HepG2 (cell line): ENCODE data around the gene ZBTB14. TPM values are rescaled to one million over a fixed set of nuclear protein-coding genes. Genes with fewer than 3 reads are reported as not detected.

Source experiments
- ATAC-seq: fragments of 200-7000 bp; cut with Tn5 transposase; 3 replicates; pipeline ENCODE4 v1.9.1; 2020; ENCODE audit warnings: mild to moderate bottlenecking, moderate library complexity
- BruUV-seq: library from RNA; stranded (reverse); fragments of 400-500 nt; replicated peaks from 2 replicates; lab custom pipeline; 2021; lab: Mats Ljungman, UMichigan
- CTCF ChIA-PET: fragments of 300-600 bp; formaldehyde crosslinking; extraction: SDS; loops from one replicate; lab custom pipeline; 2021; ENCODE audit warnings: low total read pairs, inconsistent platforms, low intra/inter-chr PET ratio; lab: Yijun Ruan, JAX
- POLR2A ChIA-PET: fragments of 350-600 bp; sonication (Branson Sonifier 250); formaldehyde crosslinking; loops from one replicate; lab custom pipeline; 2020; ENCODE audit warnings: antibody characterized with exemption, inconsistent platforms; lab: Yijun Ruan, JAX
- DNase-seq: peaks from one replicate; pipeline ENCODE4 v3.0.0-alpha.2; 2015; ENCODE audit warnings: low spot score
- FAIRE-seq: peaks from 3 replicates; lab custom pipeline; 2011; peaks lifted over from hg19 to GRCh38; lab: Jason Lieb, UNC
- H2AFZ ChIP-seq: one replicate; pipeline ENCODE4 v1.6.1; 2011; ENCODE audit warnings: low read length, inconsistent platforms
- H3K27ac ChIP-seq: fragments of 300-600 bp; 3 replicates; pipeline ENCODE4 v1.8.0; 2011; ENCODE audit warnings: mixed run types, mild to moderate bottlenecking, mixed read lengths, low read length, inconsistent platforms; ENCODE audit not compliant: insufficient read depth; ENCODE audit errors: extremely low read length
- H3K27me3 ChIP-seq, 2 experiments: fragments of 200-600 bp in 1 of 2; 2 replicates in 1 of 2; 3 replicates in 1 of 2; pipeline versions ENCODE4 v1.6.0 to v1.8.0; 2011; ENCODE audit warnings: low read length in 2 of 2, mild to moderate bottlenecking in 2 of 2, moderate library complexity in 2 of 2, inconsistent platforms in 1 of 2; ENCODE audit not compliant: insufficient read depth in 2 of 2, control insufficient read depth in 1 of 2
- H3K36me3 ChIP-seq, 2 experiments: fragments of 200-600 bp in 1 of 2; replicated peaks in 1 of 2; 2 replicates in 1 of 2; 3 replicates in 1 of 2; pipeline versions ENCODE4 v1.5.1 to v1.8.0; 2011; ENCODE audit warnings: low read length in 2 of 2, inconsistent platforms in 1 of 2; ENCODE audit not compliant: insufficient read depth in 2 of 2, control insufficient read depth in 1 of 2
- H3K4me1 ChIP-seq: 2 replicates; pipeline ENCODE4 v1.5.1; 2012; ENCODE audit warnings: low read length, inconsistent platforms; ENCODE audit not compliant: insufficient read depth
- H3K4me2 ChIP-seq: 2 replicates; pipeline ENCODE4 v1.6.0; 2011; ENCODE audit warnings: low read depth, low read length, inconsistent platforms
- H3K4me3 ChIP-seq, 3 experiments: fragments of 200-600 bp in 1 of 3; sonication (generic), shearing (Covaris generic) in 1 of 3; replicated peaks in 1 of 3; 2 replicates each; pipeline ENCODE4 v1.5.1; 2011 to 2016; ENCODE audit warnings: low read length in 3 of 3, inconsistent platforms in 2 of 3, low read depth in 2 of 3, mild to moderate bottlenecking in 2 of 3, control low read depth in 1 of 3, mixed read lengths in 1 of 3; ENCODE audit not compliant: insufficient read depth in 1 of 3
- H3K79me2 ChIP-seq: one replicate; pipeline ENCODE4 v1.6.1; 2011; ENCODE audit warnings: low read length, inconsistent platforms; ENCODE audit not compliant: insufficient read depth
- H3K9ac ChIP-seq: 2 replicates; pipeline ENCODE4 v1.6.0; 2011; ENCODE audit warnings: mild to moderate bottlenecking, low read depth, low read length, inconsistent platforms; ENCODE audit not compliant: insufficient read depth
- H3K9me3 ChIP-seq: 2 replicates; pipeline ENCODE4 v1.5.1; 2012; ENCODE audit warnings: mild to moderate bottlenecking, low read length
- H4K20me1 ChIP-seq: 2 replicates; pipeline ENCODE4 v1.6.0; 2011; ENCODE audit warnings: inconsistent platforms, mild to moderate bottlenecking, low read length, moderate library complexity; ENCODE audit not compliant: insufficient read depth
- CAMTA2 ChIP-seq: sonication (generic); formaldehyde crosslinking; IDR thresholded peaks from 2 replicates; pipeline ENCODE4 v1.4.0; 2020; ENCODE audit warnings: mild to moderate bottlenecking, missing genetic modification reagents, borderline replicate concordance
- CEBPB ChIP-seq: IDR thresholded peaks from 2 replicates; pipeline ENCODE4 v1.6.1; 2011; ENCODE audit warnings: low read depth, low read length, improper control_type of control experiment, borderline replicate concordance
- FOSL2 ChIP-seq: sonication (generic); formaldehyde crosslinking; IDR thresholded peaks from 2 replicates; pipeline ENCODE4 v1.4.0; 2020; ENCODE audit warnings: missing genetic modification reagents
- MEIS1 ChIP-seq: sonication (generic); formaldehyde crosslinking; IDR thresholded peaks from 2 replicates; pipeline ENCODE4 v1.9.0; 2021; ENCODE audit warnings: mild to moderate bottlenecking, missing genetic modification reagents, moderate library complexity, borderline replicate concordance
- POLR2AphosphoS2 ChIP-seq: IDR thresholded peaks from 2 replicates; pipeline ENCODE4 v1.6.1; 2011; ENCODE audit warnings: low read depth, low read length, improper control_type of control experiment
- SCMH1 ChIP-seq: sonication (generic); formaldehyde crosslinking; IDR thresholded peaks from 2 replicates; pipeline ENCODE4 v1.9.0; 2021; ENCODE audit warnings: missing genetic modification reagents, mild to moderate bottlenecking, borderline replicate concordance
- TCF7 ChIP-seq: sonication (generic); IDR thresholded peaks from 2 replicates; pipeline ENCODE4 v1.6.1; 2016; ENCODE audit warnings: antibody characterized with exemption, low read depth
- ZNF333 ChIP-seq: sonication (generic); formaldehyde crosslinking; IDR thresholded peaks from 2 replicates; pipeline ENCODE4 v1.4.0; 2020; ENCODE audit warnings: mild to moderate bottlenecking, missing genetic modification reagents, borderline replicate concordance
- ZNF562 ChIP-seq: sonication (generic); formaldehyde crosslinking; IDR thresholded peaks from 2 replicates; pipeline ENCODE4 v1.8.0; 2022; ENCODE audit warnings: missing genetic modification reagents, borderline replicate concordance
- WGBS: methylation state at CpG from one replicate; pipeline ENCODE4 v1.1.6; 2017; ENCODE audit warnings: low lambda C conversion rate; 5-methylcytosine and 5-hydroxymethylcytosine counted together
- in situ Hi-C: cut with HindIII; loops from 2 replicates; pipeline ENCODE4 v1.10.0; 2017; ENCODE audit warnings: low pct_unique_long_range_greater_than_20kb; ENCODE audit not compliant: extremely low pct_ligation_motif_present
- intact Hi-C: fragments of 100-400 bp; cut with micrococcal nuclease; formaldehyde crosslinking; loops from one replicate; pipeline ENCODE4 v1.10.0; 2022; ENCODE audit not compliant: unreplicated experiment
- polyA plus RNA-seq, 8 experiments: library from polyadenylated mRNA; depleted of rRNA in 3 of 8; stranded (reverse) in 7 of 8; unstranded in 1 of 8; fragments of >200 nt; fragmentation: Illumina TruSeq in 4 of 8; extraction: Trizol in 4 of 8; gene quantifications; 2 replicates each; pipeline versions ENCODE4 v1.2.1 to v1.2.3, GENCODE V29; 2011 to 2016; ENCODE audit warnings: low read depth in 4 of 8, missing spikeins in 1 of 8, mixed read lengths in 1 of 8; ENCODE audit not compliant: insufficient read depth in 1 of 8
- total RNA-seq, 5 experiments: library from RNA; depleted of rRNA; stranded (reverse); fragments of >200 nt; fragmentation: Illumina TruSeq; extraction: Trizol; gene quantifications; 2 replicates each; pipeline ENCODE4 v1.2.3, GENCODE V29; 2016; ENCODE audit warnings: low read depth in 1 of 5
- TF ChIP-seq, protein P1 (sequence below): sonication (generic); formaldehyde crosslinking; IDR thresholded peaks from 2 replicates; pipeline ENCODE4 v1.4.0; 2020; ENCODE audit warnings: mild to moderate bottlenecking, low read depth, missing genetic modification reagents
- TF ChIP-seq, protein P2 (sequence below): sonication (generic); formaldehyde crosslinking; IDR thresholded peaks from 2 replicates; pipeline ENCODE4 v1.5.1; 2020; ENCODE audit warnings: mild to moderate bottlenecking, moderate library complexity, missing genetic modification reagents
- TF ChIP-seq, protein P3 (sequence below): fragments of 450-650 bp; IDR thresholded peaks from 2 replicates; pipeline ENCODE4 v1.6.1; 2017

The ZBTB14 gene
- total and polyA plus RNA-seq, 2 of the 13 experiments (the other 11 are each of a cell fraction or from before 2014, with no cell fraction given) = 8.0 to 14.4 TPM

DNA sequence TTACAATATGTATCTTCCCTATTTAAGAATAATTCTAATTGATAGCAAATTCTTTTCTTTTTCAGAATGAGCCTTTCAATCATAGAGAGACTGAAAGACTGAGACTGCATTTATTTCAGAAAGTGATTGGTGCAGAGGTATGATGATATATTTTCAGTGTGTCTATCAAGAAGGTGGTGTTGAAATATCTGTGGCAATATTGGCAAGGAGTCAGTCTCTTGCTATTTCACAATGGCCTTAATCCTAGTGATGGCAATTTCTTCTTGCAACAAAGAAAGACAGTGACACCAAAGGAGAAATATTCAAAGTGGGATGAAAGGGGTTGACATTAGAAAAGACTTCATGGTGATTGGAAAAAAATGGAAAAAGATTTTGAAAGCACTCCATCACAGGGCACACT is 21.7 kb upstream of the ZBTB14 start:
- H3K36me3 ChIP-seq = no peaks in the 10 kb centered on the region
- FAIRE-seq = no peak

DNA sequence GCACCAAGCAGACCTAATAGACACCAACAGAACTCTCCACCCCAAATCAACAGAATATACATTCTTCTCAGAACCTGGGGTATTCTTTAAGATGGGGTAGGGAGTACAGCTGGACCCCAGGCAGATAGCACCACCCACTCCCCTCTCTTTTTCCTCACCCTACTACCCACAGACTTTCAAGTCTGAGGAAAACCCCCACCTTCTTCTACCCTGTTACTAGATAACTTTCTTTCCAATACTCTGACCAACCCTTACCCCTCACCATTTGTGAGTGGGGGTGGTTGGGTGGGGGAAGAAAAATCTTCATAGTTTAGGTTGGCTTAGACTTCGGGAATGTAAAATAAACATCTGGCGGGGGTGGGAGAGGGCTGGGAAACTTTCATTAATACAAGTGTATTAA is 20.3 kb upstream of the ZBTB14 start:
- no peak for ATAC-seq
- H3K79me2 ChIP-seq = no peaks in the 10 kb centered on the region
- POLR2A ChIA-PET = no interaction called here
- no peak overlapping the region for H3K4me3 ChIP-seq
- H3K36me3 ChIP-seq = no peaks in the 10 kb centered on the region
- H3K9ac ChIP-seq = no peak overlapping the region
- H4K20me1 ChIP-seq = no peaks in the 10 kb centered on the region
- BruUV-seq = no TSS peak
- H3K4me2 ChIP-seq = no peak overlapping the region
- H3K27me3 ChIP-seq = peaks cover 0 to 3% of the 10 kb centered on the region in 2 experiments; a peak in 1 of 5 replicates
- H2AFZ ChIP-seq = no peak overlapping the region
- H3K4me1 ChIP-seq = peaks cover 24% of the 10 kb centered on the region
- FAIRE-seq = no peak
- WGBS = 8% methylated on average over 2 of the region's 2 CpGs
- no peaks in the 10 kb centered on the region for H3K9me3 ChIP-seq
- no peak for DNase-seq
- intact Hi-C loops (no loop called here), in situ Hi-C loops (no loop called here)
- CTCF ChIA-PET = no interaction called here
- H3K27ac ChIP-seq = no peak overlapping the region
- TF ChIP-seq, protein P1, sequence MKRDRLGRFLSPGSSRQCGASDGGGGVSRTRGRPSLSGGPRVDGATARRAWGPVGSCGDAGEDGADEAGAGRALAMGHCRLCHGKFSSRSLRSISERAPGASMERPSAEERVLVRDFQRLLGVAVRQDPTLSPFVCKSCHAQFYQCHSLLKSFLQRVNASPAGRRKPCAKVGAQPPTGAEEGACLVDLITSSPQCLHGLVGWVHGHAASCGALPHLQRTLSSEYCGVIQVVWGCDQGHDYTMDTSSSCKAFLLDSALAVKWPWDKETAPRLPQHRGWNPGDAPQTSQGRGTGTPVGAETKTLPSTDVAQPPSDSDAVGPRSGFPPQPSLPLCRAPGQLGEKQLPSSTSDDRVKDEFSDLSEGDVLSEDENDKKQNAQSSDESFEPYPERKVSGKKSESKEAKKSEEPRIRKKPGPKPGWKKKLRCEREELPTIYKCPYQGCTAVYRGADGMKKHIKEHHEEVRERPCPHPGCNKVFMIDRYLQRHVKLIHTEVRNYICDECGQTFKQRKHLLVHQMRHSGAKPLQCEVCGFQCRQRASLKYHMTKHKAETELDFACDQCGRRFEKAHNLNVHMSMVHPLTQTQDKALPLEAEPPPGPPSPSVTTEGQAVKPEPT (CRISPR knock-in tag) = no peak
- TF ChIP-seq CAMTA2 (no peak), ZNF333 (no peak), TCF7 (no peak), MEIS1 (no peak), SCMH1 (CRISPR knock-in tag) (no peak), ZNF562 (CRISPR knock-in tag) (no peak), POLR2AphosphoS2 (no peak), FOSL2 (CRISPR knock-in tag) (no peak)
- TF ChIP-seq, protein P2, sequence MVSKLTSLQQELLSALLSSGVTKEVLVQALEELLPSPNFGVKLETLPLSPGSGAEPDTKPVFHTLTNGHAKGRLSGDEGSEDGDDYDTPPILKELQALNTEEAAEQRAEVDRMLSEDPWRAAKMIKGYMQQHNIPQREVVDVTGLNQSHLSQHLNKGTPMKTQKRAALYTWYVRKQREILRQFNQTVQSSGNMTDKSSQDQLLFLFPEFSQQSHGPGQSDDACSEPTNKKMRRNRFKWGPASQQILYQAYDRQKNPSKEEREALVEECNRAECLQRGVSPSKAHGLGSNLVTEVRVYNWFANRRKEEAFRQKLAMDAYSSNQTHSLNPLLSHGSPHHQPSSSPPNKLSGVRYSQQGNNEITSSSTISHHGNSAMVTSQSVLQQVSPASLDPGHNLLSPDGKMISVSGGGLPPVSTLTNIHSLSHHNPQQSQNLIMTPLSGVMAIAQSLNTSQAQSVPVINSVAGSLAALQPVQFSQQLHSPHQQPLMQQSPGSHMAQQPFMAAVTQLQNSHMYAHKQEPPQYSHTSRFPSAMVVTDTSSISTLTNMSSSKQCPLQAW (CRISPR knock-in tag) = no peak

More for the DNA sequence above, 21.7 kb upstream of the ZBTB14 start:
- no peak overlapping the region for H2AFZ ChIP-seq
- no peaks in the 10 kb centered on the region for H3K79me2 ChIP-seq
- no peak overlapping the region for H3K4me2 ChIP-seq
- H3K9ac ChIP-seq = no peak overlapping the region
- peaks cover 14% of the 10 kb centered on the region for H3K4me1 ChIP-seq
- ChIA-PET POLR2A (no interaction called here), CTCF (no interaction called here)
- in situ Hi-C loops (no loop called here), intact Hi-C loops (no loop called here)
- ATAC-seq = no peak
- H3K27ac ChIP-seq = no peak overlapping the region
- DNase-seq = no peak
- H3K4me3 ChIP-seq = no peak overlapping the region
- no peaks in the 10 kb centered on the region for H4K20me1 ChIP-seq
- TF ChIP-seq CEBPB = peak; percentile 43; the same call in 1 of the 2 replicates
- TF ChIP-seq, protein P3, sequence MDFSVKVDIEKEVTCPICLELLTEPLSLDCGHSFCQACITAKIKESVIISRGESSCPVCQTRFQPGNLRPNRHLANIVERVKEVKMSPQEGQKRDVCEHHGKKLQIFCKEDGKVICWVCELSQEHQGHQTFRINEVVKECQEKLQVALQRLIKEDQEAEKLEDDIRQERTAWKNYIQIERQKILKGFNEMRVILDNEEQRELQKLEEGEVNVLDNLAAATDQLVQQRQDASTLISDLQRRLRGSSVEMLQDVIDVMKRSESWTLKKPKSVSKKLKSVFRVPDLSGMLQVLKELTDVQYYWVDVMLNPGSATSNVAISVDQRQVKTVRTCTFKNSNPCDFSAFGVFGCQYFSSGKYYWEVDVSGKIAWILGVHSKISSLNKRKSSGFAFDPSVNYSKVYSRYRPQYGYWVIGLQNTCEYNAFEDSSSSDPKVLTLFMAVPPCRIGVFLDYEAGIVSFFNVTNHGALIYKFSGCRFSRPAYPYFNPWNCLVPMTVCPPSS = no peak
- no TSS peak for BruUV-seq
- peaks cover 0 to 3% of the 10 kb centered on the region in 2 experiments; a peak in 1 of 5 replicates for H3K27me3 ChIP-seq
- no peaks in the 10 kb centered on the region for H3K9me3 ChIP-seq
